Liver (tissue), 9 donors: Measurements from ENCODE around the gene HCAR2. TPM values are rescaled to one million over a fixed set of nuclear protein-coding genes. Genes with fewer than 3 reads are reported as not detected.
"Not testable (repeated sequence)": the region's sequence is repeated elsewhere in the genome, so short reads cannot be mapped to it uniquely, and the experiment has no call there.

Experiments
- DNase-seq: peaks from one replicate; pipeline ENCODE4 v3.0.0-alpha.2; 2017; ENCODE audit warnings: low spot score
- H3K27ac ChIP-seq, 2 donors: one replicate each; pipeline ENCODE4 v1.7.0; 2013; ENCODE audit warnings: inconsistent platforms in 2 of 2, low read length in 2 of 2, control low read depth in 1 of 2, low read depth in 1 of 2, mild to moderate bottlenecking in 1 of 2
- H3K27me3 ChIP-seq, 4 donors: one replicate each; pipeline versions ENCODE4 v1.6.1 to v1.7.0; 2013; ENCODE audit warnings: low read length in 3 of 4, inconsistent platforms in 1 of 4, mild to moderate bottlenecking in 1 of 4, moderate library complexity in 1 of 4; ENCODE audit not compliant: control insufficient read depth in 4 of 4, insufficient read depth in 4 of 4
- H3K36me3 ChIP-seq, 4 donors: one replicate each; pipeline versions ENCODE4 v1.6.1 to v1.7.0; 2013; ENCODE audit warnings: low read length in 3 of 4, mild to moderate bottlenecking in 3 of 4, low read depth in 1 of 4, moderate library complexity in 1 of 4; ENCODE audit not compliant: control insufficient read depth in 4 of 4, insufficient read depth in 3 of 4
- H3K4me1 ChIP-seq, 4 donors: one replicate each; pipeline versions ENCODE4 v1.6.1 to v1.7.0; 2013; ENCODE audit warnings: low read length in 3 of 4, mild to moderate bottlenecking in 3 of 4, moderate library complexity in 1 of 4; ENCODE audit not compliant: control insufficient read depth in 4 of 4, insufficient read depth in 4 of 4
- H3K4me3 ChIP-seq, 3 donors: one replicate each; pipeline versions ENCODE4 v1.6.1 to v1.7.0; 2013; ENCODE audit warnings: low read length in 3 of 3, control low read depth in 1 of 3, low read depth in 1 of 3, mild to moderate bottlenecking in 1 of 3
- H3K9ac ChIP-seq, 2 donors: one replicate each; pipeline ENCODE4 v1.7.0; 2013; ENCODE audit warnings: low read length in 2 of 2, mild to moderate bottlenecking in 2 of 2, moderate library complexity in 2 of 2, control low read depth in 1 of 2, low read depth in 1 of 2
- H3K9me3 ChIP-seq, 4 donors: one replicate each; pipeline versions ENCODE4 v1.6.1 to v1.7.0; 2013; ENCODE audit warnings: low read length in 3 of 4; ENCODE audit not compliant: control insufficient read depth in 4 of 4
- EGR1 ChIP-seq, 2 donors: IDR thresholded peaks; 2 replicates each; pipeline ENCODE4 v1.6.1; 2016 to 2018; ENCODE audit warnings: antibody characterized with exemption in 2 of 2, low read depth in 2 of 2
- FOXA2 ChIP-seq: IDR thresholded peaks from 2 replicates; pipeline ENCODE4 v1.6.1; 2016; ENCODE audit warnings: antibody characterized with exemption
- GABPA ChIP-seq, 2 donors: IDR thresholded peaks in 1 of 2; conservative IDR thresholded peaks in 1 of 2; 2 replicates each; pipeline ENCODE4 v1.6.1; 2016; ENCODE audit warnings: antibody characterized with exemption in 2 of 2, mild to moderate bottlenecking in 1 of 2, moderate library complexity in 1 of 2
- HNF4A ChIP-seq, 2 donors: conservative IDR thresholded peaks; 2 replicates each; pipeline ENCODE4 v1.6.1; 2016; ENCODE audit warnings: antibody characterized with exemption in 2 of 2, mild to moderate bottlenecking in 2 of 2
- HNF4G ChIP-seq: IDR thresholded peaks from 2 replicates; pipeline ENCODE4 v1.6.1; 2016; ENCODE audit warnings: antibody characterized with exemption
- NR2F2 ChIP-seq: IDR thresholded peaks from 2 replicates; pipeline ENCODE4 v1.6.1; 2016; ENCODE audit warnings: antibody characterized with exemption
- SP1 ChIP-seq: IDR thresholded peaks from 2 replicates; pipeline ENCODE4 v1.6.1; 2018; ENCODE audit warnings: antibody characterized with exemption, mild to moderate bottlenecking
- TAF1 ChIP-seq: conservative IDR thresholded peaks from 2 replicates; pipeline ENCODE4 v1.6.1; 2016; ENCODE audit warnings: antibody characterized with exemption, mild to moderate bottlenecking
- YY1 ChIP-seq: IDR thresholded peaks from 2 replicates; pipeline ENCODE4 v1.6.1; 2016; ENCODE audit warnings: antibody characterized with exemption, mild to moderate bottlenecking
- WGBS: extraction: QIAGEN DNeasy Blood & Tissue Kit; methylation state at CpG from one replicate; pipeline ENCODE4 v1.1.7; 2013; 5-methylcytosine and 5-hydroxymethylcytosine counted together
- polyA plus RNA-seq, 2 donors: library from polyadenylated mRNA; stranded (reverse) in 1 of 2; unstranded in 1 of 2; fragments of 200-250 nt in 1 of 2; fragments of >200 nt in 1 of 2; fragmentation: Nextera tagmentation in 1 of 2; extraction: Ambion mirVana in 1 of 2; gene quantifications; one replicate each; pipeline versions ENCODE4 v1.2.1 to v1.2.3, GENCODE V29; 2013 to 2015
- total RNA-seq, 2 donors: library from RNA; depleted of rRNA; stranded (reverse); fragments of >200 nt; gene quantifications; one replicate each; pipeline ENCODE4 v1.2.3, GENCODE V29; 2014
- donor health status: healthy.
- donor health status: healthy.
- donor health status: healthy.
- donor health status: healthy.
- donor health status: healthy.

The HCAR2 gene
- total and polyA plus RNA-seq, 4 donors, result 0.08 to 0.70 (median 0.08) TPM; not detected in 1

DNA sequence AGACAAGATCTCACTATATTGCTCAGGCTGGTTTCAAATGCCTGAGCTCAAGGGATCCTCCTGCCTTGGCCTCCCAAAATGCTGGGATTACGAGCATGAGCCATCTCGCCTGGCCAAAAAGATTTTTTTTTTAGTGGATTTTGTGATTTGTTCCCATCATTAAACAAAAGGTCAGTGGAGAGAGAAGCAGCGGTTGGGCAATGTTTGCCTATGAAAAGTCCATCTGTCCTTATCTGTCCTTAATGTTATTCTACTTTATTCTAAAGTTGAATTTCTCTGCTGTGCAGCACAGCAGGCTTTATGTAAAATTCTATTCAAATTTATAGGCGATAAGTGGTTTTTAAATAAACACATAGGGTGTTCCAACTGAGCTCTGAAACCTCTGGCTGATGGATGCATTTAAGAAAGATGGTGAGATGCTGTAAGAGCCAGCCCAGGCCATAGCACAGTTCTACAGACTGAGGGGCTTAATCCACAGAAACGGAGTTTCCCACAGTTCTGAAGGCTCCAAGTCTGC is 18.8 kb downstream of the HCAR2 start:
- WGBS, result 45% methylated on average over 5 of the region's 5 CpGs
- no peaks in the 10 kb centered on the region for H3K27me3 ChIP-seq
- no peak overlapping the region for H3K27ac ChIP-seq
- H3K9me3 ChIP-seq, result no peaks in the 10 kb centered on the region
- H3K4me3 ChIP-seq, result no peak overlapping the region
- no peak for DNase-seq
- H3K4me1 ChIP-seq, result peaks cover 0 to 6% (median 4%) of the 10 kb centered on the region in 4 donors
- H3K9ac ChIP-seq, result no peak overlapping the region
- no peaks in the 10 kb centered on the region for H3K36me3 ChIP-seq
- TF ChIP-seq HNF4A (conservative IDR thresholded peaks at IDR 0.05) (peak in 1 of 2 donors; percentile 23), YY1 (no peak)

DNA sequence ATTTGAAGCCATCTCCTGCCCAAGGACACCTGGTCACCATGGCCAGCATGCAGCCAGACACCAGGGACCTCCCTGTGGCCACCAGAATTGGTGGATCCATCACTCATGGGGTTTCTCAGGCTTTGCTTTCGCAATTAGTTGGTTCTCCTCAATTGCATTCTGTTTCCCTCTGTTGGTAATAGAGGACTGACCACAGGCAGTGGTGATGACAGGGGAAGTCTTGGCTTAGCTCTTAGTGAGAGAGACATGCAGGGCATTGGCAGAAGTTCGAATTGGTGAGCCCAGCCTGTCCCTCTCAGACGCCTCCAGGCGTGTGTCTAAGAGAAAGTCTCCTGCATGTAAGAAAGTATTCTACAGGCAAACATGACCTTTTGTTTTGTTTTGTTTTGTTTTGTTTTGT is 21.3 kb downstream of the HCAR2 start:
- H3K9me3 ChIP-seq, result no peaks in the 10 kb centered on the region
- no peak overlapping the region for H3K27ac ChIP-seq
- 83% methylated on average over 4 of the region's 4 CpGs for WGBS

DNA sequence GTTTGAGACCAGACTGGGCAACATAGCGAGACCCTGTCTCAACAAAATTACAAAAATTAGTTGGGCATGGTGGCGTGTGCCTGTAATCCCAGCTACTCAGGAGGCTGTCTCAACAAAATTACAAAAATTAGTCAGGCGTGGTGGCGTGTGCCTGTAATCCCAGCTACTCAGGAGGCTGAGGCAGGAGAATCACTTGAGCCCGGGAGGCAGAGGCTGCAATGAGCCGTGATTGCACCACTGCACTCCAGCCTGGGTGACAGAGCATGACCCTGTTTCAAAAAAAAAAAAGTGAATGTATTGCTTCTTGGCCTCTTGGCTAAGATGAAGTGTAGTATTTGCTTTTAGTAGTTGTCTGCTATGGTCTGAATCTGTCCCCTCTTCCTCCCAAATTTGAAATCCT is 22.2 kb downstream of the HCAR2 start:
- H3K36me3 ChIP-seq, H3K27ac ChIP-seq, H3K27me3 ChIP-seq, H3K9ac ChIP-seq, H3K4me3 ChIP-seq, DNase-seq, H3K9me3 ChIP-seq, H3K4me1 ChIP-seq: not testable (repeated sequence)
- WGBS, result 91% methylated on average over 6 of the region's 6 CpGs

More for the DNA sequence above, 21.3 kb downstream of the HCAR2 start:
- no peaks in the 10 kb centered on the region for H3K27me3 ChIP-seq
- H3K4me1 ChIP-seq, result peaks cover 0 to 6% (median 4%) of the 10 kb centered on the region in 4 donors
- no peak overlapping the region for H3K4me3 ChIP-seq
- no peak overlapping the region for H3K9ac ChIP-seq
- TF ChIP-seq TAF1, result no peak
- TF ChIP-seq HNF4G, result no peak
- TF ChIP-seq YY1, result no peak
- no peak for TF ChIP-seq GABPA (IDR thresholded peaks at IDR 0.05 in 1 of 2, conservative IDR thresholded peaks at IDR 0.05 in 1 of 2)
- no peak for TF ChIP-seq FOXA2
- no peak for TF ChIP-seq EGR1 (IDR thresholded peaks at IDR 0.05; ENCODE audit: low read depth in 2 of 2)
- no peak for TF ChIP-seq SP1
- no peak for TF ChIP-seq NR2F2
- DNase-seq, result no peak
- no peaks in the 10 kb centered on the region for H3K36me3 ChIP-seq

DNA sequence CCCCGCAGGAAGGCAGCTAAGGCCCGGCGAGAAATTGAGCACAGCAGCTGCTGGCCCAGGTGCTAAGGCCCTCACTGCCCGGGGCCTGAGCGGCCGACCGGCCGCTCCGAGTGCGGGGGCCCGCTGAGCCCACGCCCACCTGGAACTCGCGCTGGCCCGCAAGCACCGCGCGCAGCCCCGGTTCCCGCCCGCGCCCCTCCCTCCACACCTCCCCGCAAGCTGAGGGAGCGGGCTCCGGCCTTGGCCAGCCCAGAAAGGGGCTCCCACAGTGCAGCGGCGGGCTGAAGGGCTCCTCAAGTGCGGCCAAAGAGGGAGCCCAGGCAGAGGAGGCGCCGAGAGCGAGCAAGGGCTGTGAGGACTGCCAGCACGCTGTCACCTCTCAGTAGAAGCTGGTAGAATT is 26.4 kb downstream of the HCAR2 start:
- not testable (repeated sequence) for H3K9ac ChIP-seq, H3K4me3 ChIP-seq, H3K9me3 ChIP-seq, H3K36me3 ChIP-seq, H3K27ac ChIP-seq, DNase-seq, H3K4me1 ChIP-seq, H3K27me3 ChIP-seq
- 96% methylated on average over 32 of the region's 32 CpGs for WGBS

DNA sequence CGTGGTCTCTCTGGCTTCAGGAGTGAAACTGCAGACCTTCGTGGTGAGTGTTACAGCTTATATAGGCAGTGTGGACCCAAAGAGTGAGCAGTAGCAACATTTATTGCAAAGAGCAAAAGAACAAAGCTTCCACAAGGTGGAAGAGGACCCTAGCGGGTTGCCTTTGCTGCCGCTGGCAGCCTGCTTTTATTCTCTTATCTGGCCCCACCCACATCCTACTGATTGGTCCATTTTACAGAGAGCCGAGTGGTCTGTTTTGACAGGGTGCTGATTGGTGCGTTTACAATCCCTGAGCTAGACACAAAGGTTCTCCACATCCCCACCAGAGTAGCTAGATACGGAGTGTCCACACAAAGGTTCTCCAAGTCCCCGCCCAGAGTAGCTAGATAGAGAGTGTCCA is 27.1 kb downstream of the HCAR2 start:
- not testable (repeated sequence) for H3K27me3 ChIP-seq, H3K9me3 ChIP-seq, DNase-seq, H3K9ac ChIP-seq, H3K27ac ChIP-seq, H3K4me1 ChIP-seq, H3K36me3 ChIP-seq, H3K4me3 ChIP-seq
- 87% methylated on average over 8 of the region's 8 CpGs for WGBS
